ENCODE measurements around the gene PPP1R11.
"Not testable (repeated sequence)": the region's sequence is repeated elsewhere in the genome, so short reads cannot be mapped to it uniquely, and the experiment has no call there.

PPP1R11 gene

GRCh38 chr6:30029588-30029987 is 37.4 kb upstream of the PPP1R11 start:
- ChIA-PET CTCF (no interaction called here), POLR2A (no interaction called here)
- TF ChIP-seq FOXA1 (IDR thresholded peaks at IDR 0.05) (no peak), ELF4 (IDR thresholded peaks at IDR 0.05) (no peak), TARDBP (IDR thresholded peaks at IDR 0.05) (no peak), HDGF (IDR thresholded peaks at IDR 0.05; ENCODE audit: borderline replicate concordance) (no peak), ZNF384 (IDR thresholded peaks at IDR 0.05) (no peak), SUZ12 (IDR thresholded peaks at IDR 0.05) (no peak), FOXK2 (IDR thresholded peaks at IDR 0.05) (no peak), SP1 (IDR thresholded peaks at IDR 0.05) (no peak), L3MBTL2 (conservative IDR thresholded peaks at IDR 0.05) (no peak), ARNT (IDR thresholded peaks at IDR 0.05) (no peak), NFRKB (IDR thresholded peaks at IDR 0.05) (no peak), BHLHE40 (IDR thresholded peaks at IDR 0.05; ENCODE audit: borderline replicate concordance) (no peak), LEF1 (IDR thresholded peaks at IDR 0.05; ENCODE audit: borderline replicate concordance) (no peak), FOXM1 (IDR thresholded peaks at IDR 0.05; ENCODE audit: borderline replicate concordance) (no peak)
- TF ChIP-seq, protein P1, sequence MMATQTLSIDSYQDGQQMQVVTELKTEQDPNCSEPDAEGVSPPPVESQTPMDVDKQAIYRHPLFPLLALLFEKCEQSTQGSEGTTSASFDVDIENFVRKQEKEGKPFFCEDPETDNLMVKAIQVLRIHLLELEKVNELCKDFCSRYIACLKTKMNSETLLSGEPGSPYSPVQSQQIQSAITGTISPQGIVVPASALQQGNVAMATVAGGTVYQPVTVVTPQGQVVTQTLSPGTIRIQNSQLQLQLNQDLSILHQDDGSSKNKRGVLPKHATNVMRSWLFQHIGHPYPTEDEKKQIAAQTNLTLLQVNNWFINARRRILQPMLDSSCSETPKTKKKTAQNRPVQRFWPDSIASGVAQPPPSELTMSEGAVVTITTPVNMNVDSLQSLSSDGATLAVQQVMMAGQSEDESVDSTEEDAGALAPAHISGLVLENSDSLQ (IDR thresholded peaks at IDR 0.05) = no peak
- no peak for DNase-seq (ENCODE audit: extremely low spot score)

DNA sequence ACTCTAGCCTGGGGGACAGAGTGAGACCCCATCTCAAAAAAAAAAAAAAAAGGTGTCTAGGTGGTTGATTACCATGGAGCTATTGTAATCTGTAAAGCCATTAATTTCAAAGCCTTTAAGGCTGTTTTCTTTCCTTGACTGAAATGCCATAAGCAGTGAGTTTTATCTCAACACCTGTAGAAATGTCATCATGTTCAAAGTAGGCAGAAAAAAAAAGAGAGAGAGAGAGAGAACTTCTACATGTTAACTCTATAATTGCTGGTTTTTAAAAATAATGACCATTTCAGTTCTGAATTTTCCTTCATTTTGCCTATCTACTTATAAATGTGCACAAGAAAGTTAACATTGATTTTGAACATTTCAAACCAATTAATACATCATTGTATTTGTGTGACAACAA is 35.6 kb upstream of the PPP1R11 start:
- POLR2A ChIA-PET = no interaction called here
- CTCF ChIA-PET = no interaction called here
- TF ChIP-seq LEF1 (IDR thresholded peaks at IDR 0.05; ENCODE audit: borderline replicate concordance) (no peak), TARDBP (IDR thresholded peaks at IDR 0.05) (no peak), SP1 (IDR thresholded peaks at IDR 0.05) (no peak), FOXA1 (IDR thresholded peaks at IDR 0.05) (no peak), L3MBTL2 (conservative IDR thresholded peaks at IDR 0.05) (no peak), BHLHE40 (IDR thresholded peaks at IDR 0.05; ENCODE audit: borderline replicate concordance) (no peak), FOXK2 (IDR thresholded peaks at IDR 0.05) (no peak), CTBP1 (IDR thresholded peaks at IDR 0.05; ENCODE audit: borderline replicate concordance) (no peak), HDGF (IDR thresholded peaks at IDR 0.05; ENCODE audit: borderline replicate concordance) (no peak), ARNT (IDR thresholded peaks at IDR 0.05) (no peak), ELF4 (IDR thresholded peaks at IDR 0.05) (no peak)
- TF ChIP-seq, protein P1 (IDR thresholded peaks at IDR 0.05) = no peak
- no peak for DNase-seq (ENCODE audit: extremely low spot score)

- CTCF ChIA-PET; POLR2A ChIA-PET; DNase-seq (ENCODE audit: extremely low spot score): not testable (repeated sequence)
Measured at GRCh38 chr6:30033440-30033839, 33.6 kb upstream of the PPP1R11 start.

- ChIA-PET POLR2A (no interaction called here), CTCF (no interaction called here)
- TF ChIP-seq SUZ12 (IDR thresholded peaks at IDR 0.05) (no peak), FOXM1 (IDR thresholded peaks at IDR 0.05; ENCODE audit: borderline replicate concordance) (no peak), NFRKB (IDR thresholded peaks at IDR 0.05) (no peak), ARNT (IDR thresholded peaks at IDR 0.05) (no peak), CTBP1 (IDR thresholded peaks at IDR 0.05; ENCODE audit: borderline replicate concordance) (no peak), SP1 (IDR thresholded peaks at IDR 0.05) (no peak), ZNF384 (IDR thresholded peaks at IDR 0.05) (no peak), TARDBP (IDR thresholded peaks at IDR 0.05) (no peak), HDGF (IDR thresholded peaks at IDR 0.05; ENCODE audit: borderline replicate concordance) (no peak), ELF4 (IDR thresholded peaks at IDR 0.05) (no peak), FOXA1 (IDR thresholded peaks at IDR 0.05) (no peak), LEF1 (IDR thresholded peaks at IDR 0.05; ENCODE audit: borderline replicate concordance) (no peak), BHLHE40 (IDR thresholded peaks at IDR 0.05; ENCODE audit: borderline replicate concordance) (no peak), L3MBTL2 (conservative IDR thresholded peaks at IDR 0.05) (no peak), FOXK2 (IDR thresholded peaks at IDR 0.05) (no peak)
- TF ChIP-seq, protein P1 (IDR thresholded peaks at IDR 0.05) = no peak
- no peak for DNase-seq (ENCODE audit: extremely low spot score)
Measured at GRCh38 chr6:30035784-30036183, 31.2 kb upstream of the PPP1R11 start.

- ChIA-PET POLR2A (interaction anchor here (3.3 kb wide), 1 partner anchor 24 kb away, joined by 12 read pairs; the partner anchor contains the start of gene POLR1H), CTCF (interaction anchor here (0.6 to 1.0 kb wide), 3 partner anchors 10 to 60 kb away, joined by 3 to 8 read pairs (median 4); no protein-coding TSS in a partner anchor)
- TF ChIP-seq ARNT (IDR thresholded peaks at IDR 0.05) (no peak), SUZ12 (IDR thresholded peaks at IDR 0.05) (no peak), TARDBP (IDR thresholded peaks at IDR 0.05) (no peak)
- TF ChIP-seq, protein P1 (IDR thresholded peaks at IDR 0.05) = peak; percentile 82
- DNase-seq (ENCODE audit: extremely low spot score) = peak; percentile 50
Measured at GRCh38 chr6:30037182-30037788, 29.7 kb upstream of the PPP1R11 start.

- CTCF ChIA-PET = no interaction called here
- POLR2A ChIA-PET = interaction anchor here (1.3 kb wide), 1 partner anchor 20 kb away, joined by 7 read pairs; the partner anchor contains the start of gene POLR1H
- DNase-seq (ENCODE audit: extremely low spot score) = no peak
- TF ChIP-seq BHLHE40 (IDR thresholded peaks at IDR 0.05; ENCODE audit: borderline replicate concordance) = no peak
- no peak for TF ChIP-seq HDGF (IDR thresholded peaks at IDR 0.05; ENCODE audit: borderline replicate concordance)
- TF ChIP-seq FOXK2 (IDR thresholded peaks at IDR 0.05) = no peak
- no peak for TF ChIP-seq ARNT (IDR thresholded peaks at IDR 0.05)
- no peak for TF ChIP-seq SUZ12 (IDR thresholded peaks at IDR 0.05)
- no peak for TF ChIP-seq SP1 (IDR thresholded peaks at IDR 0.05)
- TF ChIP-seq FOXA1 (IDR thresholded peaks at IDR 0.05) = no peak
Measured at GRCh38 chr6:30041221-30041620, 25.8 kb upstream of the PPP1R11 start.

All from HEK293T (cell line).